ENCODE data around the gene PRRG3.
A peak's percentile ranks its signal among the peaks of the same experiment; 100 is the strongest.
"Not testable (repeated sequence)": the region's sequence is repeated elsewhere in the genome, so short reads cannot be mapped to it uniquely, and the experiment has no call there.

The PRRG3 gene

DNA sequence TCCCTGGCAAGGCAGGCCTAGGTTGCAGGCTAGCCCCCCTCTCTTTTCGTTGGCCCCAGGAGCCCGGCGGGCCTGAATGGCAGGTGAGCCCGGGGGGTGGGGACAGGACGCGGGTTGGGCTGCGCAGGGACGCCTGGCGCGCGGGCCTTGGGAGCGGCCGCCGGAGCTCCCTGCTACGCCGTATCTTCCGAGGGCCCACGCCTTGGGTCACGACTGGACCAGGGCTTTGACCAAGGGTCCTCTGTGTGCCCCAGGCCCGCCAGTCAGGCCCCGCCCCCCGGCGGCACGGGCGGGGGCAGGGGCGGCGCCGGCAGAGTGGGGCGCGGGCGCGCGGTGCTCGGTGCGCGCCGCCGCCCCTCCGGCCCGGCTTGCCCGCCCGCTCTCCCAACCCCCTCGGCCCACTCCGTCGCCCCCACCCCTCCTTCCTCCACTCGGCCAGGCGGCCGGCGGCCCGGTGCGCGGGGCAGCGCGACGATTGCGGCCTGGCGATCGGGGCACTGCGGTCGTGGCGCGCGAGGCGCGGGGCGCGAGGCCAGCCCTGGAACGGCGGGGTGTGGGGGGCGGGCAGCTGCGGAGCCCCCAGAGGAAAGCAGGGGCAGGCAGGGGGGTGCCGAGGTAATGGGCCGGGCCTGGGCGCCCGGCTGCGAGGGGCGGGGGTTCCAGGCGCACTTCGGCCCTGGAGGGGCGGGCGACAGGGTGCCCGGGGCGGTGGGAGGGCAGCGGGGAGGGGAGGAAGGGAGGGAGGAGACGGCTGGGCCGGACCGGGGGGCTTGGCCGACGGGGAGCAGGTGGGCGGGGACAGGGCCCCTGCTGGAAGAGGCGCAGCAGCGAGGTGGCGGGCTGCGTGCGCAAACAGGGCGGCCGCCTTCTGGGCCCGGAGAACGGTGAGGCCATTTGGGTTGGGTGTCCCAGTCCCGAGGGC is at the start of gene PRRG3:
TSS of gene PRRG3 (plus strand) at position 798 of the 922 bp plus-strand sequence. CDS start 3,357 bp downstream, outside the sequence.
- ATAC-seq (replicated peaks) = no peak

DNA sequence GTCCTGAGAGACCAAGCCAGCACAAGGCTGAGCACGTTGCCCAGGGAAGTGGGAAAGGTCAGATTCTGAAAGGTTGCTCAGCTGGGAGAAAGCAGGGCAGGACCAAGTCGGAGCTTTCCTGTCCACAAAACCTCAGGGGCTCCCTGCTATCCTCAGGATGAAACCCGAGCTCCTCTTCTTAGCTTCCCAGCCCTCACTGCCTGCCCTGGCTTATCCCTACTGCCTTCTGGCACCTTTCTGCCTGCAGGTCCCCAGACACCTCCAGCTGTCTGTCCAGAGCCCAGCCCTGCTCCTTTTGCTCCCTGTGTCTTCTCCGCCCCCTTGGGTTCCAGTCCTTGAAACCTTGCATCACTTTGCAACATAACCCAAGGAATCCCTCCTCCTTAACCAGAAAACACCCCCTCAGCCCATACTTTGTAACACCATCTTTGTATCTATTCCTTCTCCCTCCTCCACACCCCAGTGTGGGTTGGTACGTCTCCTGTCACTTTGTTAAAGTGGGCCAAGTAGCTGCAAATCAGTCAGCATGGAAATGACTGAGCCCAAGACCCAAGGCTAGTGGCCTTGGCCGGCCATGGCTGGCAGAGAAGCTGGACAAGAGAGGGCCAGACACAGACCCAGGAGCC is 20.0 kb upstream of the PRRG3 start:
- no peaks in the 10 kb centered on the region for H3K36me3 Mint-ChIP-seq
- H3K27me3 Mint-ChIP-seq = peaks cover 1 to 3% of the 10 kb centered on the region in 2 donors
- ATAC-seq (replicated peaks) = no peak
- no peak for DNase-seq
- H3K4me1 Mint-ChIP-seq = no peaks in the 10 kb centered on the region
- no peaks in the 10 kb centered on the region for H3K9me3 Mint-ChIP-seq
- no peak overlapping the region for H3K27ac Mint-ChIP-seq
- no peak overlapping the region for H3K4me3 Mint-ChIP-seq

More for the DNA sequence above, at the start of gene PRRG3:
- no peak within 1 kb of the TSS for H3K4me3 Mint-ChIP-seq
- no peak for DNase-seq
- no peaks in the 10 kb centered on the region for H3K9me3 Mint-ChIP-seq
- no peak within 1 kb of the TSS for H3K27ac Mint-ChIP-seq
- H3K4me1 Mint-ChIP-seq = no peaks in the 10 kb centered on the region
- no peaks in the 10 kb centered on the region for H3K36me3 Mint-ChIP-seq
- H3K27me3 Mint-ChIP-seq = peaks cover 24 to 29% of the 10 kb centered on the region in 2 donors

DNA sequence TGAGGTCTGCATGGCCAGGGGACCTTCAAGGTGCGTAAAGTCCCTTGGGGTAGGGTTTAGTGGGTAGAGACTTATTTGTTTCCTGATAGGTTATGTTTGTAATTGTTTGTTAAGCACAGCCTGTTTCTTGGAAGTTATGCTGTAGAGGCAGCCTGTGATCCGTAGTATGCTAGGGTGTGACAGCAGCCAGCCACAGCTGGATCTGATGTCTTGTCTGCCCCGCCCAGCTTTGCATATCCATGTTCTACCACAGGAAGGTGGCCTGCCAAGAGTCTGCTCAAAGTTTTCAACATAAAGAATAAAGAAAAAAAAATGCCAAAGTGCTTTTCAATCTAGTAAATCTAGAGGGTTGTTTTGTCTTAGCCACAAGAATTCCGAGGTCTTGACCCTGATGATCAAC is 19.1 kb upstream of the PRRG3 start:
- H3K27me3 Mint-ChIP-seq = peaks cover 0 to 3% of the 10 kb centered on the region in 2 donors
- no peaks in the 10 kb centered on the region for H3K4me1 Mint-ChIP-seq
- no peak overlapping the region for H3K27ac Mint-ChIP-seq
- no peak for DNase-seq
- H3K4me3 Mint-ChIP-seq = no peak overlapping the region
- no peaks in the 10 kb centered on the region for H3K9me3 Mint-ChIP-seq
- no peaks in the 10 kb centered on the region for H3K36me3 Mint-ChIP-seq
- ATAC-seq (replicated peaks) = no peak

DNA sequence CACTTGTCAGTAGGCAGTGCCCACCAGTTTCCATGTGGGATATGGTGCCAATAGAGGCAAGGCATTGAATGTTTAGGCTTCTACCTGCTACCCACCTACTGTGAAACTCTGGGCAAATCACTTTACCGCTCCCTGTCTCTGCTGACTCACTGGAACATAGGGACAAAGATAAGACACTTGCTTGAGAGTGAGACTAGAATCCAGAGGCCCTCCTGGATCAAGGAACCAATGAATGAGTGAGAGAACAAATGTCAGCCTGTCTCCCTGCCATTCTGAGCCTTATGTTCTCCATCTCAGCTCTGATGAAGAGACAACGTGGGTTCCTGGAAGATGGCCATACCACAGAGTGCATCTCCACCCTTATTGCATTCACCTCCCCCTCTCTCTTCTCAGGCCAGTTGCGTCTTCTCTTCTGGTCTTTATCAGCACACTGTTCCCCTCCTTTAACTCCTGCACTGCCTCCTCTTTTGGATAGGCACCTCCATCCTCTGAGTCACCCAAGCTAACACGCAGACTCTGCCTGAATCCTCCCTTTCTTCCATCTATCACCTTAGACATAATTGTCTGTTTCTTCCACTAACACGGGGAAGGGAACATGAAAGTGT is 15.4 kb upstream of the PRRG3 start:
- Mint-ChIP-seq H3K9me3 (no peaks in the 10 kb centered on the region), H3K36me3 (no peaks in the 10 kb centered on the region), H3K27ac (no peak overlapping the region), H3K4me3 (no peak overlapping the region), H3K4me1 (no peaks in the 10 kb centered on the region), H3K27me3 (peaks cover 8 to 22% of the 10 kb centered on the region in 2 donors)
- no peak for ATAC-seq (replicated peaks)
- DNase-seq = no peak

DNA sequence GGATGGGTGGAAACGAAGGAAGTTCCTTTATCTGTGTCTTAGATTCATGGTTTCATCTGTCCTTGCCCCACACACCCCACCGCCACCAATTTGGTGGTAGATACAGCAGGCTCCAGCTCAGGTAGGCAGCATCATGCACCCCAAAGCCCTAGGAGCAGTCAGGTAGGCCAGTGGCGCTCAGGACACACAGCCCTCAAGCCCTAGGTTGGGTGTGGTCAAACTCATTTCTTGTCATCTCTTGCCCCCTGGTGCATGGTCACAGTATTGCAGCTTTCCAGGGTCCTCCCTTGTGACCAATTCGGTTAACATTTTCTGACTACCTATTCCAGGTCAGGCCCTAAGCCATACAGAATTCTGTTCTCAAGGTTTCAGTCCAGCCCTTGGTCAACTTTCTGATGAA is 14.5 kb upstream of the PRRG3 start:
- Mint-ChIP-seq H3K27me3 (peaks cover 8 to 22% of the 10 kb centered on the region in 2 donors), H3K9me3 (no peaks in the 10 kb centered on the region), H3K4me1 (no peaks in the 10 kb centered on the region), H3K27ac (no peak overlapping the region), H3K36me3 (no peaks in the 10 kb centered on the region), H3K4me3 (no peak overlapping the region)
- ATAC-seq (replicated peaks) = peak; percentile 67 to 94
- peak; percentile 51 for DNase-seq

DNA sequence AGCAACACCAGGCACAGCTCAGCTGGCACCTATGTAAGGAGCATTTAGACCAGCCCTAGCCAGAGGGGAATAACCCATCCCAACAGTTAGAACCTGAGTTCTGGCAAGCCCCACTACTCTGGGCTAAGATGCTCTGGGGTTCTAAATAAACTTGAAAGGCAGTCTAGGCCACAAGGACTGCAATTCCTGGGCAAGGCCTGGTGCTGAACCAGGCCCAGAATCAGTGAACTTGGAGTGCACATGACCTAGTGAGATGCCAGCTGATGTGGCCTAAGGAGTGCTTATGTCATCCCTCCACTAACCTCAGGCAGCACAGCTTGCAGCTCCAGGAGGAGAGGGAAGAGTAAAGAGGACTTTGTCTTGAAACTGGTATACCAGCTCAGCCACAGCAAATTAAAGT is 7.6 kb upstream of the PRRG3 start:
- Mint-ChIP-seq H3K36me3 (no peaks in the 10 kb centered on the region), H3K4me3 (no peak overlapping the region), H3K9me3 (no peaks in the 10 kb centered on the region), H3K4me1 (no peaks in the 10 kb centered on the region), H3K27ac (no peak overlapping the region), H3K27me3 (peaks cover 7 to 8% of the 10 kb centered on the region in 2 donors)
- DNase-seq (no peak), ATAC-seq (replicated peaks) (no peak)

DNA sequence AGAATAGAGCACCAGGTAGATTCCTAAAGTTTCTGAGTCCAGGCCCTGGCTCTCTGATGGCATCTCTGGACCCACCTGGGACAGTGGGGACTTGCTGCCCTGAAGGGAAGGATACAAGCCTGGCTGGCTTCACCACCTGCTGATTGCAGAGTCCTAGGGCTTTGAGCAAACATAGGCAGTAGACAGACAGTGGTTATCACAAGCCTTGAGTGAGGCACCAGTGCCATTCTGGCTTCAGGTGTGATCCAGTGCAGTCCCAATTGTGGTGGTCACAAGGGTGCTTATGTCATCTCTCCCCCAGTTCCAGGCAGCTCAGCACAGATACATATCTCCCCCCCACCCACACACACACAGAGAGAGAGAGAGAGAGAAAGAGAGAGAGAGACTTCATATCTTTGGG is 6.6 kb upstream of the PRRG3 start:
- H3K9me3 Mint-ChIP-seq = no peaks in the 10 kb centered on the region
- no peaks in the 10 kb centered on the region for H3K36me3 Mint-ChIP-seq
- no peak overlapping the region for H3K4me3 Mint-ChIP-seq
- ATAC-seq (replicated peaks) (no peak), DNase-seq (no peak)
- H3K27me3 Mint-ChIP-seq = peaks cover 6 to 7% of the 10 kb centered on the region in 2 donors
- H3K4me1 Mint-ChIP-seq = no peaks in the 10 kb centered on the region
- no peak overlapping the region for H3K27ac Mint-ChIP-seq

DNA sequence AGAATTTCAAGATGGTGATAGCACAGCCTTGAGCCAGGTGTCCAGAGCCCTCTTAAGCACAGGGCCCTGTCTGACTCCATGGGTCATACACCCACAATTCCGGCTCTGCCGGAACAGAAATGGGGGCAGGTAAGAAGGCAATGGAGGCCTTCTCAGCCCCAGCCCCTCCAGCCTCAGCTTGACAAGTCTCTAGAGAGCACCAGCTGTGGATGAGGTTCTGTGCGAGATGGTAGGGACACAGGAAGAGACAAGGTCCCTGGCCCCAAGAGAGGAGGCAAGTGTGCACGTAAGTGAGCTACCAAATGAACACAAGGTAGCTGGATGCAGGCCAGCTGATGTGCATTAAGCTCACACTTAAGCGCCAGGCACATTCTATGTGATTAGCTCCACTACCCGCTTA is 2.4 kb upstream of the PRRG3 start:
- Mint-ChIP-seq H3K27me3 (peaks cover 24 to 29% of the 10 kb centered on the region in 2 donors), H3K9me3 (no peaks in the 10 kb centered on the region), H3K36me3 (no peaks in the 10 kb centered on the region)

DNA sequence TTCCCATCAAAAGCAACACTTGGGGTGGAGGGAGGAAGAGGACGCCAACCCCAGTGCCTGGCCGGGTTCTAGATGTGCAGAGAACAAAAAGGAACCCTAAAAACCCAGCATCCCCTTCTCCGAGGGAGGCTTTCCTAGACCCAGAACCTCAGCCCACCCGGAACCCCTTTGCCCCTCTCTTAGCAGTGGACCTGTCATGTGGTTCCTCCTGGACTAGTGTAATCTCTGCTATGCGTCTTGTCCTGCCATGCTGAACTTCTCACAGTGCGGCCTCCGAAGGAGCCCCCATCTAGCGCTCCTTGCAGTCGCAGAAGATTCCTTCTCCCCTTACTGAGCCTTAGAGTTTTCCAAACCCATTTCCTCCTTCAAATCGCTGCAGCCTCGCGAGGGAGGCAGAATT is 1.1 kb upstream of the PRRG3 start:
- ATAC-seq (replicated peaks) (no peak), DNase-seq (no peak)
- Mint-ChIP-seq H3K4me1 (no peaks in the 10 kb centered on the region), H3K27ac (no peak overlapping the region), H3K27me3 (peaks cover 24 to 29% of the 10 kb centered on the region in 2 donors), H3K4me3 (no peak overlapping the region), H3K36me3 (no peaks in the 10 kb centered on the region), H3K9me3 (no peaks in the 10 kb centered on the region)

More for the DNA sequence above, 2.4 kb upstream of the PRRG3 start:
- Mint-ChIP-seq H3K4me3 (no peak overlapping the region), H3K27ac (no peak overlapping the region), H3K4me1 (no peaks in the 10 kb centered on the region)
- DNase-seq = no peak
- no peak for ATAC-seq (replicated peaks)

DNA sequence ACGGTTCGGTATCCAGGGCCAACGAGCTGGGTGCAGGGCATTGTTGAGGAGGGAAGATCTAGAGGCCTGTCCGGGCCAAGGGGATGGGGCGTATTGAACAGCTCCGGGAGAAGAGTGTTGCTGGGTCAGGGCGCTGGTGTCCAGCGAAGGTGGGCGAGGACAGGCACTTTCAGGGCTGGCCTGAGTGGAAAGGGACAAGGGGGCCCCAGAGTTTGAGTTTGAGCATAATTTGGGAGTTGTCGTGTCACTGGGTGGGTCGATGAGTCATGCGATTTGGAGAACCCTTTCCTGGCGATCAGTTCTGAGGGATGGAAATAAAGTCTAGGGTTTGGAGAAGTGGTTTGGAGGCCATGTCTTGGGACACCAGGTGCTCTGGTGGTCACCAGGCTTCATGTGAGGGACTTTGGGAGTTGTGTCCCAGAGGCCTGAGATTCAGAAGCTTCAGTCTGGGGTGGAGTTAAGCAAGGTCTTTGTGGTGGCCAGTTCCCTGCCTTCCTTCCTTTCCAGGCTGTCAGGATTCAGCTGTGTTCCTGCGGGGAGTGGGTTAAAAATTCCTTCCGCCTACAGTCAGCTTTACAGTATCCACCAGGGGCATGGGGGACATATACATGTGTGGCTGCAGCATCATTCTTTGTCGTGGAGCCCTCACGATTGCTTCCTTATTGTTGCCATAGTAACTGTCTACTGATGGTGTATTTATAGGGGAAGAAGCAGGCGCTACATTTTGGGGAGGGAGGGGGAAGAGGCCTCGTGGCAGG is 504 bp downstream of the PRRG3 start:
- Mint-ChIP-seq H3K36me3 (no peaks in the 10 kb centered on the region), H3K4me1 (no peaks in the 10 kb centered on the region), H3K4me3 (no peak overlapping the region), H3K9me3 (no peaks in the 10 kb centered on the region), H3K27me3 (peaks cover 24 to 29% of the 10 kb centered on the region in 2 donors), H3K27ac (no peak overlapping the region)
- ATAC-seq (replicated peaks) (no peak), DNase-seq (no peak)

DNA sequence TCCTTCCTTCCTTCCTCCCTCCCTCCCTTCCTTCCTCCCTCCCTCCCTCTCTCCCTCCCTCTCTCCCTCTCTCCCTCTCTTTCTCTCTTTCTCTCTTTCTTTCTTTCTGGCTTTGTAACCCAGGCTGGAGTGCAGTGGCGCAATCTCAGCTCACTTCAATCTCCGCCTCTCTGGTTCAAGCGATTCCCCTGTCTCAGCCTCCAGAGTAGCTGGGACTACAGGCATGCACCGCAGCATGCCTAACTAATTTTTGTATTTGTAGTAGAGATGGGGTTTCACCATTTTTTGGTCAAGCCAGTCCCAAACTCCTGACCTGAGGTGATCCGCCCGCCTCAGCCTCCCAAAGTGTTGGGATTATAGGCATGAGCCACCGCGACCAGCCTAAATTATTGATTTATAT is 1.8 kb downstream of the PRRG3 start:
- DNase-seq; H3K27ac Mint-ChIP-seq; ATAC-seq (replicated peaks); H3K4me3 Mint-ChIP-seq; H3K4me1 Mint-ChIP-seq; H3K9me3 Mint-ChIP-seq; H3K36me3 Mint-ChIP-seq: not testable (repeated sequence)
- H3K27me3 Mint-ChIP-seq = peaks cover 24 to 29% of the 10 kb centered on the region in 2 donors

DNA sequence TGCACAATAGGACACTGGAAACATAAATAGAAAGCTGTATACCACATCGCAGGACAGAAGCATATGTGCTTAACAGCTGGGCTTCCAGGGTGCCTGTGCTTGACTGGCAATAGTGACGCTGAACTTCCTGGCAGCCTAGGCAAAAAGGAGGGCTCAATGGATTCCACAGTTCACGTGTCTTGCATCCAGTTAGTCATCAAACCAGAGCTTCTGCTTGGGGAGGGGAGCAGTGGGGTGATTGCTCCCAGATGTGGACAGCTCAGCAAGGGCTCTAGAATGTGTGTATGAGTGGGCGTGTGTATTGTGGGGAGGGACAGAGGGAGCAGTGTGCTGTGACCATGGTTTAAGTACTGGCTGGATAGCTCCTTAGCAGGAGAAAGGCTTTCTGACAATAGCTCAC is 2.3 kb downstream of the PRRG3 start:
- DNase-seq (no peak), ATAC-seq (replicated peaks) (no peak)
- H3K4me1 Mint-ChIP-seq = no peaks in the 10 kb centered on the region
- H3K36me3 Mint-ChIP-seq = no peaks in the 10 kb centered on the region
- no peak overlapping the region for H3K27ac Mint-ChIP-seq
- peaks cover 24 to 29% of the 10 kb centered on the region in 2 donors for H3K27me3 Mint-ChIP-seq
- H3K4me3 Mint-ChIP-seq = no peak overlapping the region
- H3K9me3 Mint-ChIP-seq = no peaks in the 10 kb centered on the region

DNA sequence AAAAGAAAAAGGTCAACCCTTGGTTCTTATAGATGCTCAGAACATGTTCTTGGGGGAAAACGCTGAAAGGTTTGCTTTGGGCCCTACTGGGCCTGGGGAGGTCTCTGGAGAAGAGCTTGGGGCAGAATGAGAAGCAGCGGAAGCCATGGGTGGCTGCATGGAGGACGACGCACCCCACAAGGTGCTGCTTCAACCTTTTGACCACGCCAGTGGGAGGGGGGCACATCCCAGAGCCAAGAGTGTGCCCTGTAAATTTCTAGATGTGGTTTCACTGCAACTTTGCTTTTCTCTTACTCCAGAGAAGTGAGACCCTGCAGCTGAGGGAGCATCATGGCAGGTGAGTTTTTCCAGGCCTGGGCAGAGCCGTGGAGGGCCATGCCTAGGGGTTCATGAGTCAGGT is 3.2 kb downstream of the PRRG3 start:
- Mint-ChIP-seq H3K27me3 (peaks cover 20 to 25% of the 10 kb centered on the region in 2 donors), H3K36me3 (no peaks in the 10 kb centered on the region), H3K4me3 (no peak overlapping the region), H3K4me1 (no peaks in the 10 kb centered on the region), H3K9me3 (no peaks in the 10 kb centered on the region), H3K27ac (no peak overlapping the region)
- no peak for DNase-seq
- no peak for ATAC-seq (replicated peaks)

DNA sequence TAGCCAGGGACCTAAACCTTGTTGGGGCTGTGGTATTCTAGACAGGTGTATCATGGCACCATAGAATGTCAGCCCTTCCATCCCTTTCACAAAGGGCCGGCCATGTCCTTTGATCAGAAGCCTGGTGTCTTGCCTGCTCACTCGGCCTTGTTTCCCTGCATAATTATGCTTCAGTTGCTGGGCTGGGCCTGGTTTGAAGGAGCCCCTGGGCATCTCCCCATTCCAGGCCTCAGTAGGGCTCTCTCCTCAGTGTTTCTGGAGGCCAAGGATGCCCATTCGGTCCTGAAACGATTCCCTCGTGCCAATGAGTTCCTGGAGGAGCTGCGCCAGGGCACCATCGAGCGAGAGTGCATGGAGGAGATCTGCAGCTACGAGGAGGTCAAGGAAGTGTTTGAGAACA is 4.5 kb downstream of the PRRG3 start:
- Mint-ChIP-seq H3K9me3 (no peaks in the 10 kb centered on the region), H3K4me1 (no peaks in the 10 kb centered on the region), H3K36me3 (no peaks in the 10 kb centered on the region), H3K27me3 (peaks cover 16 to 22% of the 10 kb centered on the region in 2 donors), H3K27ac (no peak overlapping the region), H3K4me3 (no peak overlapping the region)
- ATAC-seq (replicated peaks) (no peak), DNase-seq (no peak)

Data from stimulated activated naive B cell treated with anti-CD40 and anti-IgM and Interleukin-4, amounts not matched to agents 10 μg/mL and 1 μg/mL and 100 μg/mL, for 72 hours (primary cell).